ENCODE data around the gene TMEM132C. TPM values are rescaled to one million over a fixed set of nuclear protein-coding genes. Genes with fewer than 3 reads are reported as not detected.

TMEM132C gene
- total RNA-seq, 2 experiments from 2014 or later, result not detected

- no peak for DNase-seq (ENCODE audit: low spot score)
- Histone ChIP-seq H3K4me1 (ENCODE audit: insufficient read depth, low read length, poor library complexity, severe bottlenecking) (no peaks in the 10 kb centered on the region), H3K9me2 (ENCODE audit: insufficient read depth, low read length) (no peaks in the 10 kb centered on the region), H3K4me2 (ENCODE audit: low read length) (no peak overlapping the region), H2AFZ (ENCODE audit: low read length) (no peak overlapping the region), H3K9me3 (ENCODE audit: low read length) (no peaks in the 10 kb centered on the region), H3K36me3 (ENCODE audit: insufficient read depth, low read length) (no peaks in the 10 kb centered on the region), H3K79me2 (ENCODE audit: insufficient read depth, low read depth, low read length) (no peaks in the 10 kb centered on the region), H3K4me3 (ENCODE audit: low read depth, low read length, poor library complexity, severe bottlenecking) (no peak overlapping the region), H3K27ac (ENCODE audit: low read depth, low read length, poor library complexity, severe bottlenecking) (no peak overlapping the region), H4K20me1 (ENCODE audit: insufficient read depth, low read length) (no peaks in the 10 kb centered on the region)
- intact Hi-C loops (cut with micrococcal nuclease; ENCODE audit: unreplicated experiment), result no loop called here
- no TSS peak for BruUV-seq (replicated peaks)
- TF ChIP-seq EZH2phosphoT487 (IDR thresholded peaks at IDR 0.05; ENCODE audit: borderline replicate concordance, low read depth, low read length), result no peak
- no peak for TF ChIP-seq CTCF (conservative IDR thresholded peaks at IDR 0.05; ENCODE audit: low read length)
- POLR2A ChIA-PET, result interaction anchor here (0.6 kb wide), 1 partner anchor 248 kb away, joined by 3 read pairs; no protein-coding TSS in a partner anchor
- CTCF ChIA-PET (ENCODE audit: unreplicated experiment), result no interaction called here
Measured at GRCh38 chr12:128693771-128694170, 426.8 kb downstream of the TMEM132C start.

GRCh38 chr12:128694445-128694844, 427.5 kb downstream of the TMEM132C start:
- ChIA-PET CTCF (ENCODE audit: unreplicated experiment) (no interaction called here), POLR2A (interaction anchor here (0.6 kb wide), 2 partner anchors 37 to 247 kb away, joined by 3 to 4 read pairs; no protein-coding TSS in a partner anchor)
- H3K27ac ChIP-seq (ENCODE audit: low read depth, low read length, poor library complexity, severe bottlenecking), result no peak overlapping the region
- H3K4me2 ChIP-seq (ENCODE audit: low read length), result no peak overlapping the region
- H3K79me2 ChIP-seq (ENCODE audit: insufficient read depth, low read depth, low read length), result no peaks in the 10 kb centered on the region
- H3K4me1 ChIP-seq (ENCODE audit: insufficient read depth, low read length, poor library complexity, severe bottlenecking), result no peaks in the 10 kb centered on the region
- no peaks in the 10 kb centered on the region for H3K36me3 ChIP-seq (ENCODE audit: insufficient read depth, low read length)
- TF ChIP-seq CTCF (conservative IDR thresholded peaks at IDR 0.05; ENCODE audit: low read length) (no peak), EZH2phosphoT487 (IDR thresholded peaks at IDR 0.05; ENCODE audit: borderline replicate concordance, low read depth, low read length) (no peak)
- no peak overlapping the region for H3K4me3 ChIP-seq (ENCODE audit: low read depth, low read length, poor library complexity, severe bottlenecking)
- no peaks in the 10 kb centered on the region for H4K20me1 ChIP-seq (ENCODE audit: insufficient read depth, low read length)
- no peaks in the 10 kb centered on the region for H3K9me3 ChIP-seq (ENCODE audit: low read length)
- BruUV-seq (replicated peaks), result no TSS peak
- no peak overlapping the region for H2AFZ ChIP-seq (ENCODE audit: low read length)
- no peaks in the 10 kb centered on the region for H3K9me2 ChIP-seq (ENCODE audit: insufficient read depth, low read length)
- intact Hi-C loops (cut with micrococcal nuclease; ENCODE audit: unreplicated experiment), result no loop called here
- no peak for DNase-seq (ENCODE audit: low spot score)

- no peak for DNase-seq (ENCODE audit: low spot score)
- Histone ChIP-seq H3K36me3 (ENCODE audit: insufficient read depth, low read length) (no peaks in the 10 kb centered on the region), H3K79me2 (ENCODE audit: insufficient read depth, low read depth, low read length) (no peaks in the 10 kb centered on the region), H3K9me3 (ENCODE audit: low read length) (no peaks in the 10 kb centered on the region), H4K20me1 (ENCODE audit: insufficient read depth, low read length) (no peaks in the 10 kb centered on the region), H3K4me3 (ENCODE audit: low read depth, low read length, poor library complexity, severe bottlenecking) (no peak overlapping the region), H2AFZ (ENCODE audit: low read length) (no peak overlapping the region), H3K9me2 (ENCODE audit: insufficient read depth, low read length) (no peaks in the 10 kb centered on the region), H3K4me2 (ENCODE audit: low read length) (no peak overlapping the region), H3K4me1 (ENCODE audit: insufficient read depth, low read length, poor library complexity, severe bottlenecking) (no peaks in the 10 kb centered on the region), H3K27ac (ENCODE audit: low read depth, low read length, poor library complexity, severe bottlenecking) (no peak overlapping the region)
- intact Hi-C loops (cut with micrococcal nuclease; ENCODE audit: unreplicated experiment), result no loop called here
- CTCF ChIA-PET (ENCODE audit: unreplicated experiment), result no interaction called here
- no TSS peak for BruUV-seq (replicated peaks)
- TF ChIP-seq CTCF (conservative IDR thresholded peaks at IDR 0.05; ENCODE audit: low read length) (no peak), EZH2phosphoT487 (IDR thresholded peaks at IDR 0.05; ENCODE audit: borderline replicate concordance, low read depth, low read length) (no peak)
- POLR2A ChIA-PET, result no interaction called here
Measured at GRCh38 chr12:128695697-128696096, 428.7 kb downstream of the TMEM132C start.

Data from OCI-LY7 (cell line).